ENCODE measurements around the gene SBK3.
A peak's percentile ranks its signal among the peaks of the same experiment; 100 is the strongest.
"Not testable (repeated sequence)": the region's sequence is repeated elsewhere in the genome, so short reads cannot be mapped to it uniquely, and the experiment has no call there.

The SBK3 gene

DNA sequence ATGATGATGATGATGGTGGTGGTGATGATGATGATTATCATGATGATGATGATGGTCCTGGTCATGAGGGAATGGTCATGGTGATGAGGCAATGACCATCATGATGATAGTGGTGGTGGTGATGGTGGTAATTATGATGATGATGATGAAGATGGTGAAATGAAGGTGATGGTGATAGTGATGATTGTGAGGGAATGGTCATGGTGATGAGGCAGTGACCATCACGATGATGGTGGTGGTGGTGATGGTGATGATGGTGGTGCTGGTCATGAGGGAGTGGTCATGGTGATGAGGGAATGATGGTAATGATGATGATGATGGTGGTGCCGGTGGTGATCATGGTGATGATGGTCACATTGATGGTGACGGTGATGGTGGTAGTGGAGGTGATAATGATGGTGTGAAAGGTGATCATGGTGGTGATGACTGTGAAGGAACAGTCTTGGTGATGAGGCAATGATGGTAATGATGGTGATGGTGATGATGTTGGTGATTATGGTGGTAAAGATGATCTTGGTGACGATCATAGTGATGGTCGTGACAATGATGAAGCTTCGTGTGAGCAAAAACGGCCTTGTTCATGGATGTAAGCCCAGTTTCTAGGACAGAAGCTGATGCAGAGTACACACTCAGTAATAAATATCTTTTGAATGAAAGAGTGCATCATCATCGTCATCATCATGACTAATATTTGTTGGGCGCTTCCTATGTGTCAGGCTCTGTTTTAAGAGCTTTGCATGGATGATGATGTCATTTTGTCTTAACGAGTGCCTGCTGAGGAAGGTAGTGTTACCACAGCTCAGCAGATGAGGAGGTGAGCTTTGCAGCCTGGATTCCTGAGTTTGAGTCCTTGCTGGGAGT is 25.7 kb downstream of the SBK3 start:
- DNase-seq (ENCODE audit: low read depth in 2 of 2) = no peak

DNA sequence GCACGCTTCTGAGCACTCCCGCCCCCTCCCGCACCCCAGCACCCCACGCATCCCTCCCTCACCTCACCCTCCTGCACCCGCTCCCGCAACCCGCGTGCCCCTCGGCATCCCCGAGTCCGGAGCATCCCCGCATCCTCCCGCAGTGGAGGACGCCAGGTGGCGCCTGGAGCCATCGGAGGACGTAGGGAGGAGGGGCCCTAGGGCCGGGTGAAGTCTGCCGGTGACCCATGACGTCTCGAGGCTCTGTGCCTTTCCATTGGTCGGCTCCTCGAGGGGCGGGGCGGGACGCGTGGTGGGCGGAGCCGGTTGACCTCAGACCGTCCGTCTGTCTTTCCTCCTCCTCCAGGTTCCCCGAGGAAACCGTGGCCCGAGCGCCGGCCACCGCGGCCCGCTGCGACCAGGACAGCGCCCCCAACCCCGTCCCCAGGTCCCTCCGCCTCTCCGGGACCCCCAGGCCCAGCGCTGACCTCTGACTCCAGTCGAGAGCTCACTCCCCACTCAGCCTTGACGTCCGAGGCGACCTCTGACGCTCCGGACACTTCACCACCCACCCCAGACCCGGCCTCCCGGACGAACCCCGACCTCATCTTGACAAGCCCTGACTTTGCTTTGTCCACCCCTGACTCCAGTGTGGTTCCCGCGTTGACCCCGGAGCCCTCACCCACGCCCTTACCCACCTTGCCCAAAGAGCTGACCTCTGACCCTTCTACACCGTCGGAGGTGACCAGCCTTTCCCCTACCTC is 28.3 kb downstream of the SBK3 start:
- DNase-seq (ENCODE audit: low read depth in 2 of 2) = peak; percentile 80 to 87

DNA sequence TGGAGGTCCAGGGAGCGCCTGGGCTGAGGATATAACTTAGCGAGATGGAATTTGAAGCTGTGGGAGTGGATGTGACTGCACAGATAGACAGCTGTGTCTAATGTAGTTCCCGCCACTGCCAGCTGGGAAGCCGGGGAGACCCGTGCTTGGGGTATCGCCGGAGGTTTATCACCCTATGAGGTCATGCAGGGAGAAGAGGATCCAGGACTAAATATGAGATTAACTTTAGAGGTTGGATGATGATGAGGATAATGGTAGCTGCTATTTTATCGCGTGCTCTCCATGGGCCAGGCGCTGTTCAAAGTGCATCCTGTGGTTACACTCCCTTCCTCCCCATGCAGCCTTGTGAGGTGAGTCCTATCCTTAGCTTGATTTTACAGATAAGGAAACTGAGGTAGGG is 37.2 kb downstream of the SBK3 start:
- DNase-seq (ENCODE audit: low read depth in 2 of 2) = no peak

DNA sequence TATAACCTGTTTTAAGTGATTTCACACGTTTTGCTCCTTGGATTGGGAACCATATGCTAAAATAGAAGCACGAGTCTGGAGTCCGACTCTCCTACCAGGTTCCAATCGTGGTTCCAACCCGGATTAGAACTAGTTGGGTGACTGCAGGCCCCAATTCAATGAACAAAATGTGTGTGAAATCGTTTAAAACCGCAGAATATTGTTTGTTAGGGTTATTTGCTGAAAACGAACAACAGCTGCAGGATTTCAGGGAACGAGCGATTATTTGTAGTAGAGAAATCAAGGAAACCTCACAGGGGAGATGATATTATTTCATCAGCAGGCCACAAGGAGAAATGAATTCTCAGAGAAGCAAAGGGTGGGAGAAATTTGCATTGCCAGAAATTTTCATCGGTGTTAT is 40.4 kb downstream of the SBK3 start:
- DNase-seq (ENCODE audit: low read depth in 2 of 2) = no peak

DNA sequence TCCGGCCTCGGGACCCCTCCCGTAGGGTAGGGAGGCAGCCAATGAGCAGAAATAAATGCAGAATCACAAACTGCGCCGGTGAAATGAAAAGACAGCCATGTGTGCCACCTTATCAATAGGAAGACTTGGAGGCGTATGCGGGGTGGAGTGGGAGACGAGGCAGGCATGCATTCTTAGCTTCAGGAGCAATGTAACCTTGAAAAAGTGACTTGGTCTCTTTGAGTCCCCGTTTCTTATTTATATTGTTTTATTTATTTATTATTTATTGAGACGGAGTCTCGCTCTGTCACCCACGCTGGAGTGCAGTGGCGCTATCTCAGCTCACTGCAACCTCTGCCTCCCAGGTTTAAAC is 41.1 kb downstream of the SBK3 start:
- no peak for DNase-seq (ENCODE audit: low read depth in 2 of 2)

DNA sequence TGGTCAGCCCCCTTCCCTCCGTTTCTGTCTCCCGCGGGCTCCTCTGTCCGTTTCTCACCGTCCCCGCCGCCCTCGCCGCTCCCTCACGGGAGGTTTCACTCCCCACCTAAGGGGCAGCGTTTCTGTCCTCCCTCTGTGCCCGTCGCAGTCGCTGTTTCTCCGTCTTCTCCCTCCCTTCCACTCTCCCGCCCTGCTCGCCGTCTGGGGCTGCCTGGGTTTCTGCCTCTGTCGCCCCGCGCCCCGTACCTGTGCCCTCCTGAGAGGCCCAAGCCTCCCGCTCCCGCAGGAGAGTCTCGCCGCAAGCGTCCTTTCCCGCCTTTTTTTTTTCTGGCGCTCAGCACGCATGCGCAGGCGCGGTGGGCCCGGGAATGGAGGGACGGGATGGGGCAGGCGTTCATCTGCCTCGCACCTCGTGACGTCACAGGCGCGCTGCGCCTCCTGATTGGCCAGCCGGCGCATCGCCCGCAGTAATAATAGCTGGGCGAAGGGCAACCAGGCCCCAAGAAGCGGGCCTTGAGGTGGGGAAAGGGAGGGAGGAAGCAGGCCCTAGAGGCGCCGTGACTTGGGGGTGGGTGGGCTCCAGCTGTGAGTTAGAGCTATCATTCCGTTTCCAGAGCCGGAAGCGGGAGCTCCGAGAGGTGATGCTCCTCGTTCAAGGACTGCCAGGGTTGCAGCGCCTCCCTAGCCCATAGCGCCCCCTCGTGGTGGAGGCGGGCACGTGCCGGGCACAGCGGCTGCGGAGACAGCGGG is 41.7 kb downstream of the SBK3 start:
- DNase-seq (ENCODE audit: low read depth in 2 of 2) = peak; percentile 83 to 92

DNA sequence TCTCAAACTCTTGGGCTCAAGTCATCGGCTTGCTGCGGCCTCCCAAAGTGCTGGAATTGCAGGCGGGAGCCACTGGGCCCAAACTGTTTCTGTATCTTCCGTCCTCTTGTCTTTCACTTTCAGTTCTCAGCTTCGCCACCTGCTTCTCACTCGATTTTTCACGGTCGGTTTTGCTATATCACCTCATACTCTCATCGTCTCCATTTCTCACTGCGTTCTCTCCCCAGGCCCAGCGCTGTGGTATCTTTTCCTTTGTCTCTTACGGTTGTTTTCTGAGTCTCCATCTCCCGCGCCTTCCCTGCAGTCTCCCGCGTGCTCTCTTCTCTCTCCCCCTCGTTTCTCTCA is 42.2 kb downstream of the SBK3 start:
- DNase-seq (ENCODE audit: low read depth in 2 of 2) = no peak

DNA sequence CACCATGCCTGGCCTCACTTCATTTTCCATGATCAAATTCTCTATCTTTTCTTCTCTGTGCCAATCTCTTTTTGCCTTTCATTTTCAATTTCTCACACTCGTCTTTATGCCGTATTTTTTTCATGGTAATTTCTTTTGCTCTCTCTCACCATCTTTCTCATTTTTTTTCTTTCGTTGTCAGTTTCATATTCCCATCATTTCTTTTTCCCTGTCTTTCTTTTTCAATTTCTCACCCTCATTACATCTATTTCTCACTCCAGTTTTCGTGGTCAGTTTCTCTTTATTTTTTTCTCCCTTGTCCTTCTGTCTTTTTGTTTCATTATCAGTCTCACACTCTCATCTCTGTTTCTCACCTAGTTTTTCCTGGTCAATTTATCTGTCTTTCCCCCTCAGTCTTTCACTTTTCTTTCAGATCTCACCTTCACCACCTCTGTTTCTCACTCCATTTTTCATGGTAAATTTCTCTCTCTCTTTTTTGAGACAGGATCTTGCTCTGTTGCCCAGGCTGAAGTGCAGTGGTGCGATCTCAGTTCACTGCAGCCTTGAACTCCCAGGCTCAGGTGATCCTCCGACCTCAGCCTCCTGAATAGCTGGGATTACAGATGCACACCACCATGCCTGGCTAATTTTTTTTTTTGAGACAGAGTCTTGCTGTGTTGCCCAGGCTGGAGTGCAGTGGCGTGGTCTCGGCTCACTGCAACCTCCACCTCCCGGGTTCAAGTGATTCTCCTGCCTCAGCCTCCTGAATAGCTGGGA is 43.0 kb downstream of the SBK3 start:
- DNase-seq (ENCODE audit: low read depth in 2 of 2) = no peak

DNA sequence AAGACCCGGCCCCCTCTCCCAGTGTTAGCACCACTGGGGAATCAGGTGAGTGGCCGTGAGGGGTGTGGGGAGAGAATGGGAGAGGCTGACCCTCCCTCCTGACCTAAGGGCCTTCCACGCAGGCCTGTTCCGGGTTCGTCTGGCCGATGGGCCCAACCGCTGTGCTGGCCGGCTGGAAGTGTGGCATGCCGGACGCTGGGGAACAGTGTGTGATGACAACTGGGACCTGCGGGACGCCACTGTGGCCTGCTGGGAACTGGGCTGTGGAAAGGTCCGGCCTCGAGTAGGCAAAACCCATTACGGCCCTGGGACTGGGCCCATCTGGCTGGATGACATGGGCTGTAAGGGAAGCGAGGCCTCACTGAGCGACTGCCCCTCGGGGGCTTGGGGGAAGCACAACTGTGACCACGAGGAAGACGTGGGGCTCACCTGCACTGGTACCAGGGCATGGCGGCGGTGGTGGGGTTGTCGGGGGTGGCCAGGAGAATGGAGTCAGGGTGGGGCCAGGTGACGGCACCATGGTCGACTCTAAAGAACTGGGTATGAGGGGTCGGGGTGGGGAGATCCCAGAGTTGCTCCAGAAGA is 44.9 kb downstream of the SBK3 start:
- no peak for DNase-seq (ENCODE audit: low read depth in 2 of 2)

DNA sequence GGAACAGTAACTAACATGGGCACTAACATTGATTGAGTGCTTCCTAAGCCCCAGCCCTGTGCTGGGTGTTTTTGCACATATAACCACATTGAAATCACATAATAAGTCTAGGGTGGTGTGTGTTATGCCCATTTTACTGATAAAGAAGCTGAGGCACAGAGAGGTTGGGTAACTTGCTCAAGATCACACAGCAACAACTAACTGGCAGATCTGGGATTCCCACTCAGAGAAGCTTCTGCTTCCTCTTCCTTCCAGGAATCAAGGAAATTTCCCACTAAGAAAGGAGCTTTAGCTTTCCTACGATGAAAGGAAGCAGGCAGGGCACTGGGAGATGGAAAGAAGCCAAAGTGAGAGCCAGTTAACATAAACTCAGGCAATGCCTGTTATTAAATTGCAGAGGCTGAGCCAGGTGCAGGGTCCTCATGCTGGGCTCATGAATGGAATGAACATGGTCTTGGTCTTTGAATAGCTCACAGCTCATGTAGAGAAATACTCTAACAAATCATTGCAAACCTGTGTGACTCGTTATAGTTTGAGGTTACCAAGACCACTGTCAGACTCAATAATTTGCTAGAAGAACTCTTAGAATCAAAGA is 47.0 kb downstream of the SBK3 start:
- DNase-seq (ENCODE audit: low read depth in 2 of 2) = no peak

DNA sequence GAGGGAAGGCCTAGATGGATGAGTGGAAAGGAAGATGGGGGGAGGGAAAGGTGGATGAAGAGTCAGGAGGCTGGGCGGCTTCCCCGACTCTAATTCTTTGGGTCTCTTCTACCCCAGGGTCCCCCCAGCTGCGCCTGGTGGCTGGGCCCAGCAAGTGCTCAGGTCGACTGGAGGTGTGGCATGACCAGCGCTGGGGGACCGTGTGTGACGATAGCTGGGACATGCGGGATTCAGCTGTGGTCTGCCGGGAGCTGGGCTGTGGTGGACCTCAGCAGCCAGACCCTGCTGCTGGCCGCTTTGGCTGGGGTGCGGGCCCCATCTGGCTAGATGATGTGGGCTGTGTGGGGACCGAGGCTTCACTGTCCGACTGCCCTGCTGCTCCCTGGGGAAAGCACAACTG is 47.6 kb downstream of the SBK3 start:
- no peak for DNase-seq (ENCODE audit: low read depth in 2 of 2)

DNA sequence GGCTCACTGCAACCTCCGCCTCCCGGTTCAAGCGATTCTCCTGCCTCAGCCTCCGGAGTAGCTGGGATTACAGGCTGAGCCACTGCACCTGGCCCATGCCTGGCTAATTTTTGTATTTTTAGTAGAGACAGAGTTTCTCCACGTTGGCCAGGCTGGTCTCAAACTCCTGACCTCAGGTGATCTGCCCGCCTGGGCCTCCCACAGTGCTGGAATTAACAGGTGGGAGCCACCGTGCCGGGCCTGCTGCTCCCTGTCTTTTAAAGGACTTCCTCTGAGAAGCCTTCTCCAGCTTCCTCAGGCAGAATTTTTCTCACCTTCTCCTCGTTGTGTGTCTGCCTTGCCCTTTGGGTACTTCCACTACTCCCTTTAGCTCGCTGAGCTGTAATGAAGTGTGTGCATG is 48.5 kb downstream of the SBK3 start:
- DNase-seq (ENCODE audit: low read depth in 2 of 2) = not testable (repeated sequence)

DNA sequence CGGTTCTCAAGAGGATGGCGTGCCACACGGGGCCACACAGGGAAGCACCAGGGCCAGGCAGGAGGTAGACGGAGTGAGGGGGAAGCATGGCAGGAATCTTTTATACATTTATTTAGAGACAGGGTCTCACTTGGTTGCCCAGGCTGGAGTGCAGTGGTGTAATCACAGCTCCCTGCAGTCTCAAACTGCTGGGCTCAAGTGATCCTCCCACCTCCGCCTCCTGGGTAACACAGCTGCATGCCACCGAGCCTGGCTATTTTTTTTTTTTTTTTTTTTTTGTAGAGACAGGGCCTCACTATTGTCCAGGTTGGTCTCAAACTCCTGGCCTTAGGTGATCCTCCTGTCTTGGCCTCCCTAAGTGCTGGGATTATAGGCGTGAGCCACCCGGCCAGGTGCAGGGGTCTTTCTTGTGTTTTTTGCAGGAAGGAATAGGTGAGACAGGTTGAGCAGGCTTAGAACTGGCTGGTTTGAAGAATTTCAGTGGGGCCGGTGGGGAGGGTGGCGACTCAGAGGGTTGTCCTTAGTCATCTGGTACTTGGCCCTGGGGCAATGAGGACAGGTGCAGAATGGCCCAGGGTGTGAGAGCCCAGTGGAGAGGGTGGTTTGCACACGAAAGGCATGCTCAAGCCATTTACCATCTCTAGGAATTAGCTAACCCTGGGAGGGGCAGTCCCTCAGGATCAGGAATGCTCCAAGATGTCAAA is 49.5 kb downstream of the SBK3 start:
- no peak for DNase-seq (ENCODE audit: low read depth in 2 of 2)

DNA sequence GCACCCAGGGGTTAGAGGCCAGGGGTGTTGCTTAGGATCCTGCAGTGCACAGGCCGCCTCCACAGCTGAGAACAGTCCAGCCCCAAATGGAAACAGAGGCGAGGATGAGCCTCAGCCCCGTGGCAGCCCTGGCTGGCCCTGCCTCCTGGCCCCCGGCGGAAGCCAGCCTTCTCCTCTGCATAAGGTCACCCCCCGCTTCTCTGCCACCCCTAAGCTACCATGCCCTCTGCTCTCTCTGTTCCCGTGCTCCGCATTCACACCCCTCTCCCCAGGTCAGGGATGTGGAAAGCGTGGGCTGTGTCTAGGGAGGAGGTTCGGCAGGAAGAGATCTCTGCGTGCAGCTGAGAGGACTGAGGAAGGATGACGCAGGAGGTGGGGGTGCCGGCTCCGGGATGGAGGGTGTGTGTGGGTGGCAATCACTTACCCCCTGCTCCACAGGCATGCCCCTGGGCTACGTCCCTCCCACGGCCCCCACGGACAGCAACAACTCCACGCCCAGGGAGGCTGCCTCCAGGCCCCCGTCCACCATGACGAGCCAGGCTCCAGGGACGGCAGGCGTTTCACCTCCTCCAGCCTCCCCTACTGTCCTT is 51.1 kb downstream of the SBK3 start:
- no peak for DNase-seq (ENCODE audit: low read depth in 2 of 2)

DNA sequence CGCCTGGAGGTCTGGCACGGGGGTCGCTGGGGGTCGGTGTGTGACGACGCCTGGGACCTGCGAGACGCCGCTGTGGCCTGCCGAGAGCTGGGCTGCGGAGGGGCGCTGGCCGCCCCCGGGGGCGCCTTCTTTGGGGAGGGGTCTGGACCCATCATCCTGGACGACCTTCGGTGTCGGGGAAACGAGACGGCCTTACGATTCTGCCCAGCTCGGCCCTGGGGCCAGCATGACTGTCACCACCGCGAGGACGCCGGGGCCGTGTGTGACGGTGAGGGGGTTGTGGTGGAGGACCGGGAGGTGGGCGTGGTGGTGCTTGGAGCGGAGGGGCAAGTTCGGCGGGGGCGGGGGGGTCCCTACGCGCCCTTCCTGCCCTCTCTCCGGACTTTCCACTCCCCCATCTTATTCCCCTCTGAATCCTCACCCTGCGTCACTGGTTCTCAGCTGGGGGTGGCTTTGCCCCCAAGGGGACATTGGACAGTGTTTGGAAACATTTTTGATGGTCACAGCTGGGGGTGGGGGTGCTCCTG is 51.6 kb downstream of the SBK3 start:
- DNase-seq (ENCODE audit: low read depth in 2 of 2) = no peak

DNA sequence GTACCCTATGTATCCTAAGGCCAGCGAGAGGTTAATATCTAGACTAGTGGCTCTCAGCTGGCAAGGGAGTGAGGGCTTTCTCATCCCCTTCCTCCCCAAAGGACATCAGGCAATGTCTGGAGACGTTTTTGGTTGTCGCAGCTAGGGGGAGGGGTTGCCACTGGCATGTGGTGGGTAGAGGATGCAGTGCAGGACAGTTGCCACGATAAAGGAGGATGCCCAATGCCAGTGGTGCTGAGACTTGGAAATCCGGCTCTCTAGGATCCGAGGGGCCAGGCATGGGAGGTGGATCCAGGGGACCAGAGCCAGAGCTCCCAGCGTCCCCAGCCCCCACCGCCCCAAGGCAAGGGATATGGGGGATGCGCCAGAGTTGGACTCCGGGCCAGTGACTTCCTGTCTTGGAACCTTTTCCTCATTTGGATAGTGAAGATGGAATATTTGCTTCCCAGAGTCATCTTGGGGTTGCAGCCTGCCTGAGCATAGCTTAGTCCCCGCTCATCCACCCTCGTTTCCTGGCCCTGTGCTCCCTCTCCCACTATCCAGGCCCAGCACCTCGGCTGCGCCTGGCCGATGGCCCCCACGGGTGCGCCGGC is 52.2 kb downstream of the SBK3 start:
- no peak for DNase-seq (ENCODE audit: low read depth in 2 of 2)

DNA sequence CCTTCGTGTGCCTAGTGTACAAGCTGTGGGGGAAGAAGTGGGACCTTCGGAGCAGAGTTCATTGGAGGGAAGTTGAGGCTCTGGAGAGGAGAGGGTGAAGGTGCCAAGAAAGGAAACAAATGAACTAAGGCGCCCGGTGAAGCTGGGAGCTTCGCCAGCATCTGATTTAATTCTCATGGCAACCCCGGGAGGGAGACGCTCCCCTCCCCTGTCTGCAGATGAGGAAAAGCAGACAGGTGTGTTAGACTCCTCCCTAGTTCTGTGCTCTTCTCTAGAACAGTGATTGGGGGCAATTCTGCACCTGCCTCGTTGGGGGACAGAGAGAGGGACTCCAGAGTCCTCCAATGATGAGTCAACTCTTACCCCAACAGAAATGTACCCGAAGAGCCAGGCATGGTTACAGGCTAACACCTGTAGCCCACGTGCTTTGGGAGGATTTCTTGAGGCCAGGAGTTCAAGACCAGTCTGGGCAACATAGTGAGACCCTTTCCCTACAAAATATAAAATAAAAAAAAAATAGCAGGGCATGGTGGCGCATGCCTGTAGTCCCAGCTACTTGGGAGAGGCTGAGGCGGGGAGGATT is 52.9 kb downstream of the SBK3 start:
- DNase-seq (ENCODE audit: low read depth in 2 of 2) = no peak

DNA sequence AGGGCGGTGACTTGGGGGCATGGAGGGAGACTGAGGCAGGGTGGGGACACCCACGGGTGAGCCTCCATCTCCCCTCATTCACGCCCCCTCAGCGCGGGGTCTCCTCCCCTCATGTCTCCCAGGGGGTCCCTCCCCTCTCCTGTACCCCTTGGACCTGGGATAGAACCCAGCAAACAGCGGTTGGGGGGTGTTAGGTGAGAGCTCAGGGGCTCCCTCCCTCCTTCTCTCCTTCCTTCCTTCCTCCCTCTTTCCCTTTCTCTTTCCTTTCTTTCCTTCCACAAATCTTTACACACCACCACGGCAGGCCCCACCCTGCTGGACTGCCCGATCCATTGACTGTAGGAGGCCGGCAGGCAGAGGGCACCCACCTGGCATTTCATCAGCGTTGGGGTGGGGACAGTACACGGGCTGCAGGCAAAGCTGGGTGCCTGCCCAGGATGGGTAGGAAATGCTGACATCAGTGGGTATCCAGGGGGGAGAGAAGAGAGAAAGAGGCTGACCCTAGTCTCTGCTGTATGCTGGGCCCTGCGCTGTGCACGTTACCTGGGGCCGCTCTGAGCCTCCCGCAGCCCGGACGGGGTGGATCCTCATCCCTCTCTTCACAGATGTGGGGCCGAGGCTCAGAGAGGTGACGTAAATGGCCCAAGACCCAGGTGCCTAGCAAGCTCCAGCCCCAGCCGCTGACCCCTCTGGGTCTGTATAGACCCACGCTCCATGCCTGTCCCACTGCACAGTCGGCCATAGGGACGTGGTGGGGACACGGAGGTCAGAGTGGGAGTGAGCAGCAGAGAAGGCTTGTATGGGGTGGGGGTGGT is 53.6 kb downstream of the SBK3 start:
- no peak for DNase-seq (ENCODE audit: low read depth in 2 of 2)

Measured in stimulated activated CD8-positive, alpha-beta memory T cell treated with anti-CD3 and anti-CD28 coated beads, Interleukin-7, amount 100 ng/mL, for 1 hour (primary cell).